Measurements from ENCODE around the gene ANKRD45.
"Not testable (repeated sequence)": the region's sequence is repeated elsewhere in the genome, so short reads cannot be mapped to it uniquely, and the experiment has no call there.

ANKRD45 gene

DNA sequence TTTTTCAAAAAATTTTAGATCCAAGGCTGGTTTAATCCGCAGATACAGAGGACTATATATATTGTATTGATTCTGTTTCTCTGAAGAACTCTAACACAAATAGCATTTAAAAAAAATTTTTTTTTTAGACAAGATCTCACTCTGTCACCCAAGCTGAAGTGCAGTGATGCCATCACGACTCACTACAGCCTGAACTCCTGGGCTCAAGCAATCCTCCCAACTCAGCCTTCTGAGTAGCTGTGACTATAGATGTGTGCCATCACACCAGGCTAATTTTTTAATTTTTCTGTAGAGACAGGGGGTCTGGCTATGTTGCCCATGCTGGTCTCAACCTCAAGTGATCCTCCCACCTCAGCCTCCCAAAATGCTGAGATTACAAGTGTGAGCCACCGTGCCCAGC lies 3.0 kb downstream of the ANKRD45 start:
- no peak for DNase-seq (ENCODE audit: low spot score in 2 of 2)
- Mint-ChIP-seq H3K27ac (no peak overlapping the region), H3K4me3 (no peak overlapping the region), H3K9me3 (no peaks in the 10 kb centered on the region), H3K4me1 (peaks cover 9% of the 10 kb centered on the region), H3K36me3 (no peaks in the 10 kb centered on the region)
- ATAC-seq: no peak

DNA sequence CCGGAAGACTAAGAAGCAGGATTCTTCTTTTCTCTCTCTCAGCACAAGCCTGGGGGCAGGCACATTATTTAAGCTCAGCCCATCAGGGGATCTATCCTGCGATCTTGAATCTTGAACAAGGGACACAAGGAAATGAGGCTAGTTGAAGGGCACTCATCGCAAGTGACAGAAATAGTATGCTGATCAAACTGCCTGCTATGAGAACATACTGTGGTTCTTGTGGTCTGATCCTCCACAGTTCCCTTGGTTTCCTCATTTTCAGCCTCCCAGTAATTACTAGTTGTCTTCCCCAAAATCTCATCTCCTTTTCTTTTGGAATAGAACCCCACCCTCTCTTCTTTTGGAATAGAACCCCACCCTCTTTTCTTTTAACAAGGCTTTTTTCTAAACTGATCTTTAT lies 6.5 kb downstream of the ANKRD45 start:
- Mint-ChIP-seq H3K36me3 (no peaks in the 10 kb centered on the region), H3K9me3 (no peaks in the 10 kb centered on the region), H3K27ac (no peak overlapping the region), H3K4me1 (no peaks in the 10 kb centered on the region), H3K4me3 (no peak overlapping the region)
- no peak for ATAC-seq
- DNase-seq (ENCODE audit: low spot score in 2 of 2): no peak

DNA sequence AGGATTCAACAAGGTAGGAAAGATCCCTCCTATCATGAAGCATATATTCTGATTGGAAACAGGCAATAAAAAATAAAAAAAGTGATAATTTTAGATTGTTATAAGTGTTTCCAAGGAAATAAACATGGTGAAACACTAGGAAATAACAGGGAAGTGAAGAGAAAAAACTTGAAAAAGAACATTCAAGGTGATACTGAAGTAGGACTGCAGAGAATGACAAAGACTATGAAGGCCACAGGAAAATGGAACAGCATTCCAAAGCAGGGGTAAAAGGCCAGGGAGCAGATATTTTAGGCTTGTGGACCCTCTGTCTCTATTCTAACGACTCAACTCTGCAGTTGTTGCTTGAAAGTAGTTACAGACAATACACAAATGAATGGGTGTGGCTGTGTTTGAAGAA lies 7.9 kb downstream of the ANKRD45 start:
- H3K4me1 Mint-ChIP-seq: no peaks in the 10 kb centered on the region
- no peaks in the 10 kb centered on the region for H3K36me3 Mint-ChIP-seq
- no peak overlapping the region for H3K4me3 Mint-ChIP-seq
- no peak for DNase-seq (ENCODE audit: low spot score in 2 of 2)
- ATAC-seq: no peak
- no peaks in the 10 kb centered on the region for H3K9me3 Mint-ChIP-seq
- no peak overlapping the region for H3K27ac Mint-ChIP-seq

DNA sequence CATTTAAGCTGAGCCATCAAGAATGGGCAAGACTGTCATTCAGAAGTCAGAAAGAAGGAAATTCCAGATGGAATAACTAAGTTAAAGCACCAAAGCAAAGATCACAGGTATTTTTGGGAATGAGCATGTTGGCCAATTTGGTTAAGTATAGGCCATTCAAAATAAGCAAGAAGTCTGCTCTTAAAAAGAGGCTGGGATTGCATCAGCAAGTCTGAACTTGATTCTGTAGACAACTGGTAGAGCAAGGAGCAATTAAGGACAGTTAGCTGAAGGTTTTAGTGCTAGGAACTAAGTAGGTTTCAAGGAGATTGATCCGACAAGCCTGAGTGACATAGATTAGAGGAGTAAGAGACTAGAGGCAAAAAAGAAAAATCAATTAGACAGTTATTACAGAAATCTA lies 8.4 kb downstream of the ANKRD45 start:
- H3K27ac Mint-ChIP-seq: no peak overlapping the region
- DNase-seq (ENCODE audit: low spot score in 2 of 2) (no peak), ATAC-seq (no peak)
- peaks cover 1% of the 10 kb centered on the region for H3K9me3 Mint-ChIP-seq
- H3K4me3 Mint-ChIP-seq: no peak overlapping the region
- H3K36me3 Mint-ChIP-seq: no peaks in the 10 kb centered on the region
- H3K4me1 Mint-ChIP-seq: no peaks in the 10 kb centered on the region

DNA sequence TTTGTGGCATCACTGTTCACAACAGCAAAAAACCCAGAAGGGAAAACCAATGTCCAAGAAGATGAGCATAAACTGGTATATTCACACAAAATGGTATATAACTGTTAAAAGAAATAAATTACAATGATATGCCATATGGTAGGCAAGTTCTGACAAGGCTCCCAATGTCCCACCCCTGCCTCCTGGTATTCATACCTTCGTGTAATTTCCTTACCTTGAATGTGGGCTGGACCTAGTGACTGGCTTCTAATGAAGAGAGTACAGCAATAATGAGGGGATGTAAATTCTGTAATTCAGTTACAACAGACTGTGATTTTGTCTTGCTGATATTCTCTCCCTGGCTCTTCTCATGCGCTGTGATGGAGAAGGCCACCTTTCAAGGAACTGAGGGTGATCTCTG lies 9.3 kb downstream of the ANKRD45 start:
- H3K27ac Mint-ChIP-seq: no peak overlapping the region
- no peak for DNase-seq (ENCODE audit: low spot score in 2 of 2)
- ATAC-seq: no peak

DNA sequence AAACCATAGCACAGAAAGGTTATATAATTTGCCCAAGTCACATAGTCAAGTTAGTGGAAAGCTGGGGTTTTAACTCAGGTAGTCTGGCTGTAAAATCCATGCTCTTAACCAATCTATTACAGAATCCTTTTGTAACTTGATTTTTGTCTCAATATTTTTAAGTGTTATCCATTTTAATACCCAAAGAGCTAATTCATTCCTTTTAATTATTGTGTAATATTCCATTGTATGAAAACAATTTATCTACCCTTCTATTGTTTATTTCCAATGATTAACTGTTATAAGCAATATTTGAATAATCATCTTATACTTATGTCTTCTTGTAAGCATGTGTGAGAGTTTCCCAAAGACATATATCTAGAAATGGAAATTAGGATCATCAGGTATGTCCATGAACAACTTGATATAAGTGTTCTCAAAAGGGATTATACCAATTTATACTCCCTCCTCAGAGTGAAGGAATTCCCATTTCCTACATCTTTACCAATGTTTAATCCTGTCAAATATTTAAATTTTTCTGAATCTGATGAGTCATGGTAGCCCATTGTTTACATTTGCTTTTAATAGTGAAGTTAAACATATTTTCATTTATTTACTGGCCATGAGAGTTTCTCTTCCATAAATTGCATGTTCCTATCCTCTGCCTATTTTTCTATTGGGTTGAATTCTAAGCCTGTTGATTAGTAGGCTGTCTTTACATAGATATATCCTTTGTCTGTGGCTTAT lies 20.6 kb downstream of the ANKRD45 start:
- Mint-ChIP-seq H3K9me3 (no peaks in the 10 kb centered on the region), H3K36me3 (no peaks in the 10 kb centered on the region), H3K27ac (no peak overlapping the region), H3K4me1 (no peaks in the 10 kb centered on the region), H3K4me3 (no peak overlapping the region)
- ATAC-seq (no peak), DNase-seq (ENCODE audit: low spot score in 2 of 2) (no peak)

More for the DNA sequence above, 9.3 kb downstream of the ANKRD45 start:
- Mint-ChIP-seq H3K36me3 (no peaks in the 10 kb centered on the region), H3K9me3 (peaks cover 5% of the 10 kb centered on the region), H3K4me1 (no peaks in the 10 kb centered on the region), H3K4me3 (no peak overlapping the region)

DNA sequence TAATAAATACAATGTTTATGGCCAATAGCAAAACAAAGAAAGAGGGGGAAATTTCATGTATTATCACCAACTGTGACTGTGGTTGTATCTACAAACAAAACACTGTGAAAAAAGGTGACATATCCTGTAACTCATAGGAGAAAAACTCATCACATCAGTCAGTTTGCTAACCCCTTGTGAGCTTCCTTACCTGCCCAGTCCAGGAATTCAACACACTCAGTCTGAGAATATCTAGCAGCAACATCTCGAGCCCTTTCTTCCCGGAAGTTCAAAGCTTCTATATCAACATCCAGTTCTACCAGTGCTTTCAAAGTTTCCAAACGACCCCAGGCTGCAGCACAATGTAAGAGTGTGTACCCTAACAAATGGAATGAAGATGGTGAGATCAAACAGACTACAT lies 23.0 kb downstream of the ANKRD45 start:
- Mint-ChIP-seq H3K9me3 (peaks cover 2% of the 10 kb centered on the region), H3K4me3 (no peak overlapping the region), H3K36me3 (no peaks in the 10 kb centered on the region), H3K4me1 (no peaks in the 10 kb centered on the region), H3K27ac (no peak overlapping the region)
- ATAC-seq (no peak), DNase-seq (ENCODE audit: low spot score in 2 of 2) (no peak)

DNA sequence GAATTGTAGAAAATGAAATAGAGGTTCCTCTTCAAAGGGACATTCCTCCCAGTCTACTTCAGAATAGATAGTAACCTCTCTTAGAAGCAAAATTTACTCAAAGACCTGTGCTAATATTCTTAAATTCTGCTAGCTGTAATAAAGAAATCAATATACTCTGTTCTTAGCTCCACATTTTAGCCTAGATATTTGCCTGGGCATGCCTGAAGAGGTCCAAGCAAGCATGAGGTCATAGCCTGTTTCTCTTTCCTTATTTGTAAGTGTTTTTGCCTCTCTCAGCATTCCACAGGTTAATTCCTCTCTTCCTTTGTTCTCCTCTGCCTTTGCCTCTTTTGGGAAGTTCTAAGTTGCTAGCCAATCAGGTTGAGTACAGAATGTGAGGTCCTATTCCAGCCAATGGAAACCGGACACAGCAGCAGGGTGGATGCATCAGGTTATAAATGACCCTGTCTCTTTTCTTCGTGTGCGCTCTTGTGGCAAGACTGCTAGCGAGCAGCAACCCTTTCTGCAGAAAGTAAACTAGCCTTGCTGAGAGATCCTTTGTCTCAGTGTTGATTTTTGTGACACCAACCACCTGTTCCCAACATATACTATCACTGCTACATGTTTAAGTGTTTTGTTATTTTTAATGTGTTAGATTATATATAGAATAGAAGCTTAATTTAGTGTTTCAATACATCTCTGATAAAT lies 27.1 kb downstream of the ANKRD45 start:
- ATAC-seq; H3K36me3 Mint-ChIP-seq; H3K4me3 Mint-ChIP-seq; DNase-seq (ENCODE audit: low spot score in 2 of 2); H3K4me1 Mint-ChIP-seq; H3K27ac Mint-ChIP-seq; H3K9me3 Mint-ChIP-seq: not testable (repeated sequence)

DNA sequence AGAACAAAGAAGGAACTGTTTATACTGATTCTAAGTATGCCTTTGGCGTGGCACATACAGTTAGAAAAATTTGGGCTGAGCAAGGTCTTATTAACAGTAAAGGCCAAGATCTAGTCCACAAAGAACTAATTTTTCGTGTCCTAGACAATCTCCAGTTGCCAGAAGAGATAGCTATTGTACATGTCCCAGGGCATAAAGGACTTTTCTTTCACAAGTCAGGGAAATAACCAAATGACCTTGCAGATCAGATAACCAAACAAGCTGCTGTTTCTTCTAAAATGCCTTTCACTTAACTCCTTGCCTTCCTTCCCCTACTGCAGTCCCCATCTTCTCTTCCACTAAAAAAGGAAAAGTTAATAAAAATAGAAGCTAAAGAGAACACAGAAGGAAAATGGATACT lies 30.5 kb downstream of the ANKRD45 start:
- H3K4me3 Mint-ChIP-seq: no peak overlapping the region
- no peaks in the 10 kb centered on the region for H3K36me3 Mint-ChIP-seq
- no peak for ATAC-seq
- peaks cover 9% of the 10 kb centered on the region for H3K9me3 Mint-ChIP-seq
- H3K4me1 Mint-ChIP-seq: no peaks in the 10 kb centered on the region
- H3K27ac Mint-ChIP-seq: no peak overlapping the region
- DNase-seq (ENCODE audit: low spot score in 2 of 2): no peak

DNA sequence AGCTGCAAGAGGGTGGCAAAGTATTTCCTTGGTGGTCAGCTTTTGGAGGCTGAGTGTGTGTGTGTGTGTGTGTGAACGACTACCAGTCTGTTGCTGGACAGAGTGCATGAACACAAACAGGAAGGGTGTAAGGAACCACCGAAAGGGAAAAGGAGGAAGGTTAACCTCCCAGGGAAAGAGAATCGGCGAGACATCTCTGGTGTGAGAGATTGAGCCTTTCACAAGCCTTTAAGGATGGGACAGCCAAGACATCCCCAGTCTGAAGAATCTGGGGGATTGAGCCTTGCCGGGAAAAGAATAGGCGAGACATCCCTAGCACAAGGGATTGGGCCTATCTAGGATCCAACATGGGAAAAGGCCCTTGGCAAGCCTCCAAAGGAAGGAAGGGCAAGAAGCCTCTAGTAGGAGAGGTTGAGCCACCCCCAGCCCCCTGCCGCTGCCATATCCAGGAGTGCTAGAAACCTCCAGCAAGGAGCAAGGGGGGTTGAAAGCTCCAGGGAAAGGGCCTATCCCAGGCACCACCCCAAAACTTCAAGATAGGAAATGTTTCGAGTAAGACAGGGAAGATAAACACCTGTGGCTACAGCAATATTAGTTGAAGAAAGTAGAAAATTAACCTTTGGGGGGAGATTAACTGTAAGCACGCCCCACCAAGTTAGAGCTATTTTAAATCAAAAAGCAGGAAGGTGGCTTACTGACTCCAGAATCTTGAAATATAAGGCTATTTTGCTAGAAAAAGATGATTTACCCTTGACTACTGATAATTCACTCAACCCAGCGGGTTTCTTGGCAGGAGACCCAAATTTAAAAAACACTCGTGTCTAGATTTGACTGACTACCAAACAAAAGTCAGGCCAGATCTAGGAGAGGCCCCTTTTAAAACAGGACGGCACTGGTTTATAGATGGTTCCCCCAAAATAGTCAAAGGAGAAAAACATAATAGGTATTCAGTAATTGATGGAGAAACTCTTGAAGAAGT lies 31.3 kb downstream of the ANKRD45 start:
- DNase-seq (ENCODE audit: low spot score in 2 of 2) (no peak), ATAC-seq (no peak)
- Mint-ChIP-seq H3K9me3 (peaks cover 9% of the 10 kb centered on the region), H3K4me3 (no peak overlapping the region), H3K4me1 (no peaks in the 10 kb centered on the region), H3K36me3 (no peaks in the 10 kb centered on the region), H3K27ac (no peak overlapping the region)

DNA sequence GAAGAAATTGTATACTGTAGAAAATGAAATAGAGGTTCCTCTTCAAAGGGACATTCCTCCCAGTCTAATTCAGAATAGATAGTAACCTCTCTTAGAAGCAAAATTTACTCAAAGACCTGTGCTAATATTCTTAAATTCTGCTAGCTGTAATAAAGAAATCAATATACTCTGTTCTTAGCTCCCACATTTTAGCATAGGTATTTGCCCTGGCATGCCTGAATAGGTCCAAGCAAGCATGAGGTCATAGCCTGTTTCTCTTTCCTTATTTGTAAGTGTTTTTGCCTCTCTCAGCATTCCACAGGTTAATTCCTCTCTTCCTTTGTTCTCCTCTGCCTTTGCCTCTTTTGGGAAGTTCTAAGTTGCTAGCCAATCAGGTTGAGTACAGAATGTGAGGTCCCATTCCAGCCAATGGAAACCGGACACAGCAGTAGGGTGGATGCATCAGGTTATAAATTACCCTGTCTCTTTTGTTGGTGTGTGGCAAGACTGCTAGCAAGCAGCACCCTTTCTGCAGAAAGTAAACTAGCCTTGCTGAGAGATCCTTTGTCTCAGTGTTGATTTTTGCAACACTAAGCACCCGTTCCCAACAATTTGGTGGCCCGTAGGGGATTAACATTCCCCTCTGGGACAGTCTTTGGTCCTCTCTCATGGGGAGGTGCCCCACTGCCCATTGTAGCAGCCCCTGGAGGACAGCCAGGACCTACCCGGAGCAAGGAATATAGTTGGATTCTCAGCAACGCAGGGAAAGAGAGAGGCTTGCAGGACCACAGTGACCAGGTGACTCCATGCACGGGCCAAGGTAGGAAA lies 32.2 kb downstream of the ANKRD45 start:
- not testable (repeated sequence) for DNase-seq (ENCODE audit: low spot score in 2 of 2)

DNA sequence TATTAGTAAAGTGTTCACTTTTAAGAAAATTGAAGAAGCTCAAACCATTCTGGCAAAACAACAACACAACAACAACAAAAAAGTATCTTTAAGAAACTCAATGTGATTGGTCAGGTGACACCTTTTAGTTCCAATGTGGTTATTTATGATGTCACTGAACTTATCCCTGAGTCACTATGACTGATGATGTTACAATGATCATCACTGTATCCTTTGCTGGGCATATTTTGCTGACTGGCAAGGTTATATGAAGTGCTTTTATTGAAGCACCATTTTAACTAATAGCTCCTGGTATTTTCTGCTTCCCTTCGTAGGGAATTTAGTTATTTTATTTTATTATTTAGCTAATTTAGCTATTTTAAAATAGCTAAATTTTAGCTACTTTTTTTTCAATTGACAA lies 34.5 kb downstream of the ANKRD45 start, which contains the start of gene TEX50:
Gene TEX50, plus strand, starts transcription at position 223 of the 400 bp plus-strand sequence. CDS start 184 bp downstream, outside the sequence.
- Mint-ChIP-seq H3K27ac (no peak within 1 kb of the TSS), H3K4me1 (no peaks in the 10 kb centered on the region), H3K36me3 (no peaks in the 10 kb centered on the region), H3K9me3 (peaks cover 7% of the 10 kb centered on the region), H3K4me3 (no peak within 1 kb of the TSS)
- no peak for ATAC-seq
- no peak for DNase-seq (ENCODE audit: low spot score in 2 of 2)

More for the DNA sequence above, 32.2 kb downstream of the ANKRD45 start:
- ATAC-seq, H3K4me1 Mint-ChIP-seq, H3K36me3 Mint-ChIP-seq, H3K4me3 Mint-ChIP-seq, H3K27ac Mint-ChIP-seq, H3K9me3 Mint-ChIP-seq: not testable (repeated sequence)

DNA sequence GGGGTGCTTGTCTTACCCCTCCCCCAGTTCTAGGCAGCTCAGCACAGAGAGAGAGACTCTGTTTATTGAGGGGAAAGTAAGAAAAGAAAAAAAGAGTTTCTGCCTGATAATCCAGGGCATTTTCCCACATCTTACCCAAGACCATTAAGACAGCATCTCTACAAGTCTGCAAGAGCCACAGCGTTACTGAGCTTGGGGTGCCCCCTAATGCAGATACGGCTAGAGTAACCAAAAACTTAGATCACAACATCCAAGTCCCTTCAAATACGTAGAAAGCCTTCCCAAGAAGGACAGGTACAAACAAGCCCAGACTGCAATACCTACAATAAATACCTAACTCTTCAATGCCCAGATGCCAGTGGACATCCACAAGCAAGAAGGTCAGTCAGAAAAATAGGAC lies 40.8 kb downstream of the ANKRD45 start:
- Mint-ChIP-seq H3K9me3 (no peaks in the 10 kb centered on the region), H3K4me1 (no peaks in the 10 kb centered on the region), H3K27ac (no peak overlapping the region), H3K4me3 (no peak overlapping the region), H3K36me3 (no peaks in the 10 kb centered on the region)
- DNase-seq (ENCODE audit: low spot score in 2 of 2) (no peak), ATAC-seq (no peak)

DNA sequence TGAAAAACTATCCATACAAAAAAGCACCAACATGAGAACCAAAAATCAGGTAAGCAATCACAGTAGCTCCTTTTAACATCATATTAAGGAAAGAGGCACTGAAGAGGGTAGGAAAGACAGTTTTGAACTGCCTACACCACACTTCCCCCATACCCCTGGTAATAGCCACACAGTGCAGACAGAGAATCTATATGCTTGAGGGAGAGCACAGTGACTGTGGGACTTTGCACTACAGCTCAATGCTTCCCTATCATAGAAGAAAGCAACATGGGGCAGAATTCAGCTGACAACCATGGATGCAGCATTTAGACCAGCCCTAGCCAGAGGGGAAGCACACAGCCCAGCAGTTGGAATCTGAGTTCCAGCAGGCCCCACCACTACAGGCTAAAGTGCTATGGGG lies 42.4 kb downstream of the ANKRD45 start:
- H3K4me3 Mint-ChIP-seq: no peak overlapping the region
- no peaks in the 10 kb centered on the region for H3K9me3 Mint-ChIP-seq
- H3K4me1 Mint-ChIP-seq: no peaks in the 10 kb centered on the region
- H3K27ac Mint-ChIP-seq: no peak overlapping the region
- ATAC-seq (no peak), DNase-seq (ENCODE audit: low spot score in 2 of 2) (no peak)
- no peaks in the 10 kb centered on the region for H3K36me3 Mint-ChIP-seq

DNA sequence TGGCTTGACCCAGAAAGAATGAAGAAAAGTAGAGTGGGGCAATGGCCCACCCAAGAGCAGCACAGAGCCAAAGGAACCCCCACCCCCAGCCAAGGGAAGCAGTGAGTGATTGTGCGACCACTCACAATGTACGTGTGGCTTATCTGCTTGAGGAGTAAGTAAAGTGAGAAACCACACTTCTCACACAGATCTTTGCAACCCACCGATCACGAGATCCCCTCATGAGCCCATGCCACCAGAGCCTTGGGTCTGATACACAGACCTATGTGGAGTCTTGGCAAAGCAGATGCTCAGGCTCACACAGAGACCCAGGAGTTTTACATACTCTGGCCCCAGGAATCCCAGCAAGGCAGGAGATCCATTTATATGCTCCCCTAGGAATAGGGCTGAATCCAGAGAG lies 52.8 kb downstream of the ANKRD45 start:
- Mint-ChIP-seq H3K27ac (no peak overlapping the region), H3K4me3 (no peak overlapping the region), H3K36me3 (no peaks in the 10 kb centered on the region), H3K9me3 (peaks cover 9% of the 10 kb centered on the region), H3K4me1 (peaks cover 12% of the 10 kb centered on the region)
- ATAC-seq (peak; percentile 51), DNase-seq (ENCODE audit: low spot score in 2 of 2) (no peak)

Measured in stimulated activated effector memory CD8-positive, alpha-beta T cell treated with anti-CD3 and anti-CD28 coated beads, Interleukin-12 subunit alpha, Interleukin-12 subunit beta, amount 100 ng/mL, for 72 hours (primary cell).